ENCODE measurements around the gene ZNF362. TPM values are rescaled to one million over a fixed set of nuclear protein-coding genes. Genes with fewer than 3 reads are reported as not detected.
A peak's percentile ranks its signal among the peaks of the same experiment; 100 is the strongest.

ZNF362 gene
- total RNA-seq, 2 donors from 2014 or later: 25.3 to 55.4 TPM

- ATAC-seq (ENCODE audit: insufficient number of reproducible peaks, low FRiP score, low read depth): no peak
- no peaks in the 10 kb centered on the region for H3K9me3 ChIP-seq
- H3K27me3 ChIP-seq (replicated peaks; ENCODE audit: insufficient read depth): no peaks in the 10 kb centered on the region
- peak overlapping the region in 1 of 2 donors; percentile 48 for H3K27ac ChIP-seq
- no peak for TF ChIP-seq CTCF (IDR thresholded peaks at IDR 0.05)
- H3K4me1 ChIP-seq (ENCODE audit: control insufficient read depth in 1 of 2, low read depth in 2 of 2): peaks cover 25 to 32% of the 10 kb centered on the region in 2 donors
- H3K4me3 ChIP-seq: no peak overlapping the region
- peaks cover 99% of the 10 kb centered on the region for H3K36me3 ChIP-seq
- DNase-seq (ENCODE audit: low spot score): no peak
Measured at GRCh38 chr1:33327587-33328325, 71.5 kb downstream of the ZNF362 start.

GRCh38 chr1:33328817-33329216 lies 72.5 kb downstream of the ZNF362 start:
- peaks cover 97% of the 10 kb centered on the region for H3K36me3 ChIP-seq
- ATAC-seq (ENCODE audit: insufficient number of reproducible peaks, low FRiP score, low read depth) (no peak), DNase-seq (ENCODE audit: low spot score) (no peak)
- H3K4me1 ChIP-seq (ENCODE audit: control insufficient read depth in 1 of 2, low read depth in 2 of 2): peaks cover 35 to 43% of the 10 kb centered on the region in 2 donors
- peak overlapping the region in 1 of 2 donors; percentile 12 for H3K27ac ChIP-seq
- no peak for TF ChIP-seq CTCF (IDR thresholded peaks at IDR 0.05)
- H3K27me3 ChIP-seq (replicated peaks; ENCODE audit: insufficient read depth): no peaks in the 10 kb centered on the region
- H3K4me3 ChIP-seq: no peak overlapping the region
- no peaks in the 10 kb centered on the region for H3K9me3 ChIP-seq

GRCh38 chr1:33329600-33330305 lies 73.5 kb downstream of the ZNF362 start:
- ATAC-seq (ENCODE audit: insufficient number of reproducible peaks, low FRiP score, low read depth) (no peak), DNase-seq (ENCODE audit: low spot score) (no peak)
- Histone ChIP-seq H3K36me3 (peaks cover 88% of the 10 kb centered on the region), H3K9me3 (no peaks in the 10 kb centered on the region), H3K4me3 (no peak overlapping the region), H3K27ac (no peak overlapping the region), H3K4me1 (ENCODE audit: control insufficient read depth in 1 of 2, low read depth in 2 of 2) (peaks cover 44 to 52% of the 10 kb centered on the region in 2 donors), H3K27me3 (replicated peaks; ENCODE audit: insufficient read depth) (no peaks in the 10 kb centered on the region)
- TF ChIP-seq CTCF (IDR thresholded peaks at IDR 0.05): no peak

GRCh38 chr1:33330361-33330890 lies 74.1 kb downstream of the ZNF362 start:
- Histone ChIP-seq H3K9me3 (no peaks in the 10 kb centered on the region), H3K36me3 (peaks cover 81% of the 10 kb centered on the region), H3K4me1 (ENCODE audit: control insufficient read depth in 1 of 2, low read depth in 2 of 2) (peaks cover 51 to 59% of the 10 kb centered on the region in 2 donors), H3K4me3 (no peak overlapping the region), H3K27ac (no peak overlapping the region), H3K27me3 (replicated peaks; ENCODE audit: insufficient read depth) (no peaks in the 10 kb centered on the region)
- DNase-seq (ENCODE audit: low spot score) (no peak), ATAC-seq (ENCODE audit: insufficient number of reproducible peaks, low FRiP score, low read depth) (no peak)
- TF ChIP-seq CTCF (IDR thresholded peaks at IDR 0.05): no peak

- DNase-seq (ENCODE audit: low spot score) (no peak), ATAC-seq (ENCODE audit: insufficient number of reproducible peaks, low FRiP score, low read depth) (no peak)
- Histone ChIP-seq H3K4me3 (no peak overlapping the region), H3K4me1 (ENCODE audit: control insufficient read depth in 1 of 2, low read depth in 2 of 2) (peaks cover 56 to 64% of the 10 kb centered on the region in 2 donors), H3K9me3 (no peaks in the 10 kb centered on the region), H3K27ac (no peak overlapping the region), H3K36me3 (peaks cover 77% of the 10 kb centered on the region), H3K27me3 (replicated peaks; ENCODE audit: insufficient read depth) (no peaks in the 10 kb centered on the region)
- no peak for TF ChIP-seq CTCF (IDR thresholded peaks at IDR 0.05)
Measured at GRCh38 chr1:33330906-33331305, 74.6 kb downstream of the ZNF362 start.

Measured in thoracic aorta (tissue), 2 donors.